A549 treated with Hydrocortisone at 1 μM for 4 hours (cell line): ENCODE results near the gene CHRNA10. TPM values are rescaled to one million over a fixed set of nuclear protein-coding genes. Genes with fewer than 3 reads are reported as not detected.

ENCODE experiments used
- total RNA-seq: library from RNA; stranded (reverse); fragments of 200-300 nt; extraction: Qiagen RNA extraction; gene quantifications from 5 replicates; pipeline ENCODE4 v1.2.3, GENCODE V29; 2022

The CHRNA10 gene
- total RNA-seq, result 0.70 to 2.1 TPM (median 0.91 TPM) in 5 replicates

GRCh38 chr11:3671334-3672254 is at the start of gene CHRNA10:
TSS of gene CHRNA10 (minus strand) at chr11:3671384. CDS start at chr11:3671312, 72 bp downstream.

GRCh38 chr11:3644817-3645235 is 26.4 kb downstream of the CHRNA10 start, which contains the start of gene ART1:
TSS of gene ART1 (plus strand) at chr11:3645128. CDS start at chr11:3659214, 14,086 bp downstream.

GRCh38 chr11:3641701-3642070 is 29.5 kb downstream of the CHRNA10 start, which contains the start of gene ART5:
TSS of gene ART5 (minus strand) at chr11:3641992. CDS start at chr11:3641862, 130 bp downstream.

Other genes with a start within 250 kb of the CHRNA10 start
- 0.16 to 0.22 TPM (median 0.18 TPM) in 5 replicates for gene ART5, start 29.4 kb downstream of the CHRNA10 start, total RNA-seq
- gene ART1, start 26.3 kb downstream of the CHRNA10 start, total RNA-seq, result not detected in 5 replicates
- 53.7 to 85.7 TPM (median 62.9 TPM) in 5 replicates for gene NUP98, start 126.2 kb upstream of the CHRNA10 start, total RNA-seq
- gene PGAP2, start 137.2 kb upstream of the CHRNA10 start, total RNA-seq, result 22.2 to 23.6 TPM (median 22.8 TPM) in 5 replicates
- 97.3 to 119 TPM (median 114 TPM) in 5 replicates for gene RHOG, start 169.6 kb upstream of the CHRNA10 start, total RNA-seq
- 23.7 to 28.1 TPM (median 26.1 TPM) in 5 replicates for gene STIM1, start 184.3 kb upstream of the CHRNA10 start, total RNA-seq